Mesodermal cell (in vitro differentiated cells): ENCODE results near the gene UNC5CL.
"Not testable (repeated sequence)": the region's sequence is repeated elsewhere in the genome, so short reads cannot be mapped to it uniquely, and the experiment has no call there.

Experiments used
- H3K27ac ChIP-seq: 2 replicates; pipeline ENCODE4 v1.7.0; 2013; ENCODE audit warnings: mild to moderate bottlenecking, low read depth, low read length, moderate library complexity; ENCODE audit not compliant: severe bottlenecking
- H3K36me3 ChIP-seq: 2 replicates; pipeline ENCODE4 v1.7.1; 2013; ENCODE audit warnings: mild to moderate bottlenecking, low read length, moderate library complexity; ENCODE audit not compliant: control insufficient read depth, insufficient read depth
- H3K4me1 ChIP-seq: one replicate; pipeline ENCODE4 v1.7.1; 2013; ENCODE audit warnings: mild to moderate bottlenecking, low read length; ENCODE audit not compliant: insufficient read depth, control insufficient read depth, poor library complexity, severe bottlenecking
- H3K4me3 ChIP-seq: 2 replicates; pipeline ENCODE4 v1.7.0; 2013; ENCODE audit warnings: low read length, control low read depth, mild to moderate bottlenecking; ENCODE audit not compliant: insufficient read depth, poor library complexity, severe bottlenecking; ENCODE audit errors: extremely low read depth
- H3K9me3 ChIP-seq: 2 replicates; pipeline ENCODE4 v1.7.1; 2013; ENCODE audit warnings: mild to moderate bottlenecking, low read length, moderate library complexity; ENCODE audit not compliant: control insufficient read depth
- WGBS, 2 experiments: methylation state at CpG; one replicate each; pipeline ENCODE4 v1.1.5; 2013; ENCODE audit warnings: missing lambda C conversion rate in 2 of 2; ENCODE audit not compliant: insufficient coverage in 2 of 2; 5-methylcytosine and 5-hydroxymethylcytosine counted together

Gene UNC5CL

GRCh38 chr6:41006980-41007379, 32.0 kb downstream of the UNC5CL start:
- not testable (repeated sequence) for H3K4me3 ChIP-seq, H3K27ac ChIP-seq, H3K4me1 ChIP-seq, H3K9me3 ChIP-seq, H3K36me3 ChIP-seq
- WGBS, 2 experiments, result no CpG with 5 or more reads among the region's 4 CpGs

- H3K4me3 ChIP-seq, H3K4me1 ChIP-seq, H3K9me3 ChIP-seq, H3K36me3 ChIP-seq, H3K27ac ChIP-seq: not testable (repeated sequence)
- 31 to 43% methylated on average over 2 to 6 of the region's 7 CpGs for WGBS, 2 experiments
Observed at GRCh38 chr6:41006217-41006616, 32.8 kb downstream of the UNC5CL start.

GRCh38 chr6:41002168-41002567, 36.9 kb downstream of the UNC5CL start:
- Histone ChIP-seq H3K4me3 (no peak overlapping the region), H3K36me3 (no peaks in the 10 kb centered on the region), H3K27ac (no peak overlapping the region), H3K4me1 (peaks cover 19% of the 10 kb centered on the region), H3K9me3 (no peaks in the 10 kb centered on the region)
- WGBS, 2 experiments, result 97 to 100% methylated on average over 3 of the region's 3 CpGs

- 92 to 94% methylated on average over 2 to 4 of the region's 4 CpGs for WGBS, 2 experiments
Observed at GRCh38 chr6:41000248-41000647, 38.8 kb downstream of the UNC5CL start.

GRCh38 chr6:40999569-40999968, 39.5 kb downstream of the UNC5CL start:
- 39 to 83% methylated on average over 1 to 2 of the region's 3 CpGs for WGBS, 2 experiments
- no peaks in the 10 kb centered on the region for H3K36me3 ChIP-seq
- H3K4me3 ChIP-seq, result no peak overlapping the region
- H3K4me1 ChIP-seq, result peaks cover 35% of the 10 kb centered on the region
- no peaks in the 10 kb centered on the region for H3K9me3 ChIP-seq
- H3K27ac ChIP-seq, result no peak overlapping the region

More at GRCh38 chr6:41000248-41000647, 38.8 kb downstream of the UNC5CL start:
- H3K4me3 ChIP-seq, result no peak overlapping the region
- H3K9me3 ChIP-seq, result no peaks in the 10 kb centered on the region
- no peak overlapping the region for H3K27ac ChIP-seq
- H3K4me1 ChIP-seq, result peaks cover 35% of the 10 kb centered on the region
- no peaks in the 10 kb centered on the region for H3K36me3 ChIP-seq

GRCh38 chr6:40998661-40999060, 40.4 kb downstream of the UNC5CL start:
- Histone ChIP-seq H3K9me3 (no peaks in the 10 kb centered on the region), H3K4me1 (peaks cover 35% of the 10 kb centered on the region), H3K36me3 (no peaks in the 10 kb centered on the region), H3K27ac (peak overlapping the region; percentile 98), H3K4me3 (no peak overlapping the region)
- 90 to 94% methylated on average over 3 to 4 of the region's 4 CpGs for WGBS, 2 experiments

- H3K4me3 ChIP-seq, result no peak overlapping the region
- H3K9me3 ChIP-seq, result no peaks in the 10 kb centered on the region
- H3K36me3 ChIP-seq, result no peaks in the 10 kb centered on the region
- 0% methylated on average over 2 to 3 of the region's 4 CpGs for WGBS, 2 experiments
- H3K4me1 ChIP-seq, result peaks cover 35% of the 10 kb centered on the region
- H3K27ac ChIP-seq, result peak overlapping the region; percentile 98
Observed at GRCh38 chr6:40997234-40997957, 41.6 kb downstream of the UNC5CL start.

GRCh38 chr6:40996591-40997233, 42.3 kb downstream of the UNC5CL start:
- Histone ChIP-seq H3K4me1 (peaks cover 35% of the 10 kb centered on the region), H3K9me3 (no peaks in the 10 kb centered on the region), H3K36me3 (no peaks in the 10 kb centered on the region), H3K4me3 (no peak overlapping the region), H3K27ac (peak overlapping the region; percentile 98)
- WGBS, 2 experiments, result 20 to 21% methylated on average over 4 to 6 of the region's 6 CpGs

- H3K4me3 ChIP-seq, result no peak overlapping the region
- H3K4me1 ChIP-seq, result peaks cover 19% of the 10 kb centered on the region
- H3K36me3 ChIP-seq, result no peaks in the 10 kb centered on the region
- H3K27ac ChIP-seq, result no peak overlapping the region
- H3K9me3 ChIP-seq, result peaks cover 4% of the 10 kb centered on the region
- WGBS, 2 experiments, result 79 to 85% methylated on average over 3 of the region's 3 CpGs
Observed at GRCh38 chr6:40992746-40993145, 46.3 kb downstream of the UNC5CL start.

- H3K9me3 ChIP-seq, result peaks cover 5% of the 10 kb centered on the region
- H3K4me1 ChIP-seq, result peaks cover 14% of the 10 kb centered on the region
- no peaks in the 10 kb centered on the region for H3K36me3 ChIP-seq
- 88 to 100% methylated on average over 1 to 2 of the region's 4 CpGs for WGBS, 2 experiments
- H3K4me3 ChIP-seq, result no peak overlapping the region
- H3K27ac ChIP-seq, result no peak overlapping the region
Observed at GRCh38 chr6:40990301-40990700, 48.7 kb downstream of the UNC5CL start.
